Stimulated activated effector memory CD8-positive, alpha-beta T cell treated with anti-CD3 and anti-CD28 coated beads, Interleukin-12 subunit alpha, Interleukin-12 subunit beta, amount 100 ng/mL, for 72 hours (primary cell): ENCODE measurements around the gene ATF6.
"Not testable (repeated sequence)": the region's sequence is repeated elsewhere in the genome, so short reads cannot be mapped to it uniquely, and the experiment has no call there.

Experiments
- ATAC-seq: fragments of 150-1000 bp; cut with Tn5 transposase; 2 replicates; pipeline ENCODE4 v1.10.0; 2021
- DNase-seq, 2 donors: peaks; one replicate each; pipeline ENCODE4 v3.0.0; 2021 to 2022; ENCODE audit warnings: low spot score in 2 of 2
- H3K27ac Mint-ChIP-seq: one replicate; pipeline ENCODE4 v1.8.0; 2022; ENCODE audit warnings: mild to moderate bottlenecking, mixed read lengths
- H3K36me3 Mint-ChIP-seq: one replicate; pipeline ENCODE4 v1.8.0; 2022; ENCODE audit warnings: mild to moderate bottlenecking, mixed read lengths
- H3K4me1 Mint-ChIP-seq: one replicate; pipeline ENCODE4 v1.8.0; 2022; ENCODE audit warnings: mixed read lengths
- H3K4me3 Mint-ChIP-seq: one replicate; pipeline ENCODE4 v1.8.0; 2022; ENCODE audit warnings: mild to moderate bottlenecking, mixed read lengths
- H3K9me3 Mint-ChIP-seq: one replicate; pipeline ENCODE4 v1.8.0; 2022; ENCODE audit warnings: mixed read lengths

The ATF6 gene

GRCh38 chr1:161824618-161825017, 58.5 kb downstream of the ATF6 start:
- no peak for DNase-seq
- Mint-ChIP-seq H3K27ac (no peak overlapping the region), H3K4me3 (no peak overlapping the region), H3K9me3 (peaks cover 2% of the 10 kb centered on the region), H3K4me1 (no peaks in the 10 kb centered on the region), H3K36me3 (peaks cover 88% of the 10 kb centered on the region)
- ATAC-seq = no peak

DNA sequence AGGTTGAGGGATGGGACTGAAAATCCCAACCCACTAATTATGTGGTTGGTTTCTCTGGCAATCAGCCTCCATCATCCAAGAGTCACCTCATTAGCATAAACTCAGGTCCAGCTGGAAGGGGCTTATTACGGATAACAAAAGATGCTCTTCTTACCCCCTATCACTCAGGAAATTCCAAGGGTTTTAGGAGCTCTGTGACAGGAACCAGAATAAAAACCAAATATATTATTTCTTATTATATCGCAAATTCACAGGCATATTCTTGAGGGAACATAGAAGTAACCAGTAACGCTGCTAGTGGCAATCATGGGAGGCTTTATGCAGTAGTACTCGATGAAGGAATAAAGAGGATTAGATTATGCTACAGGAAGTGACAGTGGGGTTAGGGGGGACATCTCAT, 59.7 kb downstream of the ATF6 start:
- DNase-seq = no peak
- peaks cover 76% of the 10 kb centered on the region for H3K36me3 Mint-ChIP-seq
- H3K4me3 Mint-ChIP-seq = no peak overlapping the region
- no peak overlapping the region for H3K27ac Mint-ChIP-seq
- H3K9me3 Mint-ChIP-seq = peaks cover 2% of the 10 kb centered on the region
- no peak for ATAC-seq
- H3K4me1 Mint-ChIP-seq = no peaks in the 10 kb centered on the region

DNA sequence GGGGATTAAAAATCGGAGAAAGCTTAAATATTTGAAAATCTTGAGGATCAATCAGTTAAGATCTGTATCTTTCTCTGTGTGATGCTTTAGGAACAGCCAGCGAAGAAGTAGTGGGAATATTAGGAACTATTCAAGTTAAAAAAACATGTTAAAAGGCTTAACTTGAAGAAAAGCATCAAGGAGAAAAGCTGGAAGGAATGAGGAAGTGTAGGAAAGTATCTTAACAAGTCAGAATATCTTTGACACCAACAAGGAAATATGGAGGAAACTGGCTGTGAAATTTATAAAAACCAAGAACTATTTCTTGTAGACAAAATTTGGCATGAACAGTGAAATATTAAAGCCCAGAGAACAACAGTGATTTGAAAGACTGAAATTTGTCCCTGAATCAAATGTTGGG, 60.4 kb downstream of the ATF6 start:
- no peaks in the 10 kb centered on the region for H3K4me1 Mint-ChIP-seq
- H3K4me3 Mint-ChIP-seq = no peak overlapping the region
- H3K27ac Mint-ChIP-seq = no peak overlapping the region
- peaks cover 2% of the 10 kb centered on the region for H3K9me3 Mint-ChIP-seq
- peaks cover 70% of the 10 kb centered on the region for H3K36me3 Mint-ChIP-seq
- no peak for ATAC-seq
- no peak for DNase-seq

DNA sequence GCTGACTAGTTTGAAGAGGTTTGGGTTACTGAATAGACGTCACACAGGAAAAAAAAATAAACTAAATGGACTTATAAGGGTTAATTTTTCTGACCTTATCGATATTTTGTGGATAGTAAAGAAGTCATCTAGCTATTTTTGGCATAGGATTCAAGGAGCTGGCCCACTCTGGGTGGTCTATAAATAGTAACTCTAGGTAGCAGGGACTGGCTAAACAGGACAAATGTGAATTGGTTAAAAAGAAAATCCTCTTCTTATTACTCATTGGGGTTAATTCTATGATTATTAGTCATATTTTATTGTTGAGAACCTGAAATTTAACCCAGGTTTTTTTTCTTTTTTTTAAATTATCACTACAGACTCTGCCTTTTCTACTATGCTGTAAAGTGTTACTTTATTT, 61.7 kb downstream of the ATF6 start:
- H3K27ac Mint-ChIP-seq = no peak overlapping the region
- H3K9me3 Mint-ChIP-seq = peaks cover 2% of the 10 kb centered on the region
- ATAC-seq (no peak), DNase-seq (no peak)
- peaks cover 57% of the 10 kb centered on the region for H3K36me3 Mint-ChIP-seq
- no peak overlapping the region for H3K4me3 Mint-ChIP-seq
- H3K4me1 Mint-ChIP-seq = no peaks in the 10 kb centered on the region

- not testable (repeated sequence) for DNase-seq, ATAC-seq, H3K4me1 Mint-ChIP-seq, H3K27ac Mint-ChIP-seq, H3K4me3 Mint-ChIP-seq, H3K9me3 Mint-ChIP-seq
- peaks cover 29% of the 10 kb centered on the region for H3K36me3 Mint-ChIP-seq
These were observed 66.3 kb downstream of the ATF6 start for GRCh38 chr1:161832299-161832907.

DNA sequence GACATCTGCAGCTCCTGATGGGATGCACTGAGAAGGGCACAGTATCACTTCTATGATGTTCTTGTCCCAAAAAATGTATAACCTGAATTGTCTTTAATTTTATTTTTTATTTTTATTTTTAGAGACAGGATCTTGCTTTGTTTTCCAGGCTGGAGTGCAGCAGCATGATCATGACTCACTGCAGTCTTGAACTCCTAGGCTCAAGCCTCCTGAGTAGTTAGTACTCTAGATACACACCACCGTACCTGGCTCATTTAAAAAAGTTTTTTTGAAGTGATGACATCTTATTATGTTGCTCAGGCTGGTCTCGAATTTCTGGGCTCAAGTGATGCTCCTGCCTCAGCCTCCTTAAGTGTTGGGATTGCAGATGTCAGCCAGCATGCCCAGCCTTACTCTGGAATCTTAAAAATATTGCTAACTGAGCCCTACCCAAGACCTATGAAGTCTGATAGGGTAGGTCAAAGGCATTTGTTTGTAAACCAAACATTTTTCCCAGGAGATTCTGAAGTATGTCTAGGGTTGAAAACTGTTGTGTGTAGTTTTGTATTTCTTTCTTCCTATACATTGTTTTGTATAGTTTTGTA, 68.9 kb downstream of the ATF6 start:
- H3K36me3 Mint-ChIP-seq = peaks cover 18% of the 10 kb centered on the region

DNA sequence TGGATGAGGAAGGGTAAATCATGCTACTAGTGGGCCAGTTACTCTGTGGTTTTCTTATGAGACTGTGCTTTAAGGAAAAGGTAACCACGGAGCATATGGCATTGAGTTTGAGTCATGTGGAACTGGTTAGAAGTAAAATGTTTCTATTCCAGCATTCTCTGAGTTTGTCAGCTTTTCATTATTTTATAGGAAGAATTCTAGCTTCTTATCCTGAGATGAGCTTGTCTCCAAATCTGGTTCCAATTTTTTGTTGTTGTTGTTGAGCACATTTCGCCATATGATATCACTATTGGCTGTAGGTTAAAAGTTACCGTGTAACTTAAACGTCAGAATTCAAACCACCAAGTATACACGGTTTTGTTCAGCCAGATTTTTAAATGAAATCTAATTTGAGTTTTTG, 69.9 kb downstream of the ATF6 start:
- no peak overlapping the region for H3K4me3 Mint-ChIP-seq
- DNase-seq (no peak), ATAC-seq (no peak)
- no peak overlapping the region for H3K27ac Mint-ChIP-seq
- peaks cover 2% of the 10 kb centered on the region for H3K9me3 Mint-ChIP-seq
- H3K36me3 Mint-ChIP-seq = peaks cover 18% of the 10 kb centered on the region
- no peaks in the 10 kb centered on the region for H3K4me1 Mint-ChIP-seq

More for the DNA sequence above, 68.9 kb downstream of the ATF6 start:
- ATAC-seq (no peak), DNase-seq (no peak)
- Mint-ChIP-seq H3K9me3 (peaks cover 2% of the 10 kb centered on the region), H3K4me3 (no peak overlapping the region), H3K27ac (no peak overlapping the region), H3K4me1 (no peaks in the 10 kb centered on the region)

GRCh38 chr1:161838362-161838761, 72.2 kb downstream of the ATF6 start:
- Mint-ChIP-seq H3K4me3 (no peak overlapping the region), H3K27ac (peak overlapping the region; percentile 46), H3K36me3 (peaks cover 18% of the 10 kb centered on the region), H3K9me3 (peaks cover 1% of the 10 kb centered on the region), H3K4me1 (no peaks in the 10 kb centered on the region)
- no peak for ATAC-seq
- DNase-seq = no peak

DNA sequence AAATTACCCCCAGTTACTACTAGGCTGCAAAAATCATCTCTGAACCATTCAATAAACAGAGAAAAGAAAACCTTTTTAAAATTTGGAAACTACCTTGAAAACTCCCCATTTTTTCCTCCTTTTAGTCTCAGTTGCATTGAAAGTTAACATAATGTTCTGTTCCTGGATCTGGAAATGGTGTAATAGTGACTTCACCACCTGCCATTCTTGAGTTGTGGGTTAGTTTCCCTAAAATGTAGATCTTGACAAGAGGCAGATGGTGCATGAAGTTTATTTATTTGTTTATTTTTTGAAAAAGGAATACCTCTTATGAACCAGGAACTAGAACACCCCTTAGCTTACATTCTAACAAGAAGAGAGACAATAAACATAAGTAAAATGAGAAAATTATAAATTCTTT, 72.8 kb downstream of the ATF6 start:
- Mint-ChIP-seq H3K9me3 (no peaks in the 10 kb centered on the region), H3K4me3 (no peak overlapping the region), H3K36me3 (peaks cover 18% of the 10 kb centered on the region), H3K4me1 (no peaks in the 10 kb centered on the region), H3K27ac (no peak overlapping the region)
- no peak for ATAC-seq
- no peak for DNase-seq

DNA sequence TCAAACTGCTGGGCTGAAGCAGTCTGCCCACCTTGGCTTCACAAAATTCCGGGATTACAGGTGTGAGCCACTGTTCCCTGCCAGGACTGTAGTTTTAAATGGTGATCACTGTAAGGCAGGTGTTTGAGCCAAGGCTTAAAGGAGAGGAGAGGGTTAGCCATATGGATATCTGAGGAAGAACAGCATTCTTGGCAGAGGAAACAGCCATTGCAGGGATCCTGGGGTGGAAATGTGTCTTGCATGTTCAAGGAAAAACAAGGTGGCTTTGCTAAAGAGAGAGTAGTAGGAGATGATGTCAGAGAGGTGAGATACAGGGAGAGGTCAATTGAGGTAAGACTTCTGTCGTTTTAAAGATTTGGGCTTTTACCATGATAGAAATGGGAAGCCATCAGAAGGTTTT, 73.5 kb downstream of the ATF6 start:
- no peaks in the 10 kb centered on the region for H3K4me1 Mint-ChIP-seq

GRCh38 chr1:161840363-161840762, 74.2 kb downstream of the ATF6 start:
- H3K36me3 Mint-ChIP-seq = peaks cover 21% of the 10 kb centered on the region
- H3K9me3 Mint-ChIP-seq = no peaks in the 10 kb centered on the region

More for the DNA sequence above, 73.5 kb downstream of the ATF6 start:
- DNase-seq (no peak), ATAC-seq (no peak)
- Mint-ChIP-seq H3K4me3 (no peak overlapping the region), H3K36me3 (peaks cover 18% of the 10 kb centered on the region), H3K9me3 (no peaks in the 10 kb centered on the region), H3K27ac (no peak overlapping the region)

GRCh38 chr1:161843156-161843555, 77.0 kb downstream of the ATF6 start:
- H3K27ac Mint-ChIP-seq = no peak overlapping the region
- H3K36me3 Mint-ChIP-seq = peaks cover 33% of the 10 kb centered on the region
- ATAC-seq = no peak
- no peaks in the 10 kb centered on the region for H3K4me1 Mint-ChIP-seq
- H3K9me3 Mint-ChIP-seq = no peaks in the 10 kb centered on the region
- no peak for DNase-seq
- no peak overlapping the region for H3K4me3 Mint-ChIP-seq

More at GRCh38 chr1:161840363-161840762, 74.2 kb downstream of the ATF6 start:
- H3K27ac Mint-ChIP-seq = no peak overlapping the region
- ATAC-seq (no peak), DNase-seq (no peak)
- H3K4me3 Mint-ChIP-seq = no peak overlapping the region
- H3K4me1 Mint-ChIP-seq = no peaks in the 10 kb centered on the region

- Mint-ChIP-seq H3K36me3 (peaks cover 42% of the 10 kb centered on the region), H3K27ac (no peak overlapping the region), H3K4me1 (peaks cover 8% of the 10 kb centered on the region), H3K9me3 (no peaks in the 10 kb centered on the region), H3K4me3 (no peak overlapping the region)
- ATAC-seq (no peak), DNase-seq (no peak)
These were observed 78.6 kb downstream of the ATF6 start for GRCh38 chr1:161844696-161845095.

- DNase-seq (no peak), ATAC-seq (no peak)
- no peaks in the 10 kb centered on the region for H3K9me3 Mint-ChIP-seq
- H3K36me3 Mint-ChIP-seq = peaks cover 78% of the 10 kb centered on the region
- H3K27ac Mint-ChIP-seq = no peak overlapping the region
- no peak overlapping the region for H3K4me3 Mint-ChIP-seq
- H3K4me1 Mint-ChIP-seq = peaks cover 16% of the 10 kb centered on the region
These were observed 82.6 kb downstream of the ATF6 start for GRCh38 chr1:161848676-161849075.

GRCh38 chr1:161849518-161849917, 83.4 kb downstream of the ATF6 start:
- ATAC-seq = peak; percentile 72
- peak overlapping the region; percentile 1 for H3K27ac Mint-ChIP-seq

DNA sequence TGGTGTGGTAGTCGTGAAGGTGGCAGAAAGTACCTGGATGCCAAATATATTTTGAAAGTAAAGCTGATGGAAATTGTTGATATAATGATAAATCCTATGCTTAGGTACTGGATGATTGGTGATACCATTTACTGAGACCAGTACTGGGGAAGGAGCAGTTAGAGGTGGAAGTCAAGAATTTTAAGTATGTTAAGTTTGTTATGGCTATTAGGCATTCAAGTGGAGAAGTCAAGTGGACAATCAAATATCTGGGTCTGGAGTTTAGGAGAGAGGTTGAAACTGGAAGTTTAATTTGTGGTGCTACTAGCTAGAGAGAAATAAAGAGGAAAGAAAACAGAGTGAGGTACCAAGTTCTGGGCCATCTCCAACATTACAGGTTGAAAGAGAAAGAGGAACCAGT, 89.1 kb downstream of the ATF6 start:
- Mint-ChIP-seq H3K4me1 (peaks cover 2% of the 10 kb centered on the region), H3K4me3 (no peak overlapping the region), H3K36me3 (peaks cover 79% of the 10 kb centered on the region), H3K27ac (no peak overlapping the region), H3K9me3 (no peaks in the 10 kb centered on the region)
- no peak for ATAC-seq
- no peak for DNase-seq

More at GRCh38 chr1:161849518-161849917, 83.4 kb downstream of the ATF6 start:
- Mint-ChIP-seq H3K36me3 (peaks cover 86% of the 10 kb centered on the region), H3K9me3 (no peaks in the 10 kb centered on the region), H3K4me3 (no peak overlapping the region), H3K4me1 (peaks cover 16% of the 10 kb centered on the region)
- no peak for DNase-seq
